K562 (cell line): ENCODE measurements around the gene ZNF544. TPM values are rescaled to one million over a fixed set of nuclear protein-coding genes. Genes with fewer than 3 reads are reported as not detected.

Source experiments
- ARID1B ChIP-seq: fragments of 450-650 bp; IDR thresholded peaks from 2 replicates; pipeline ENCODE4 v1.6.1; 2016; ENCODE audit warnings: antibody characterized with exemption, mild to moderate bottlenecking, inconsistent platforms
- BRD4 ChIP-seq: fragments of 200-600 bp; sonication (generic); IDR thresholded peaks from 2 replicates; pipeline ENCODE4 v1.6.1; 2017; ENCODE audit warnings: inconsistent platforms
- CC2D1A ChIP-seq: fragments of 450-650 bp; IDR thresholded peaks from 2 replicates; pipeline ENCODE4 v1.6.1; 2017; ENCODE audit warnings: mild to moderate bottlenecking
- CXXC5 ChIP-seq: fragments of 250-450 bp; sonication (Bioruptor Pico); IDR thresholded peaks from 2 replicates; pipeline ENCODE4 v1.8.0; 2022; ENCODE audit warnings: inconsistent platforms, mild to moderate bottlenecking, moderate library complexity
- FOXA1 ChIP-seq: fragments of 450-650 bp; IDR thresholded peaks from 2 replicates; pipeline ENCODE4 v1.6.1; 2016; ENCODE audit warnings: mild to moderate bottlenecking, borderline replicate concordance
- GABPA ChIP-seq: fragments of 200-800 bp; sonication (Bioruptor generic); conservative IDR thresholded peaks from 2 replicates; pipeline ENCODE4 v1.6.1; 2016; ENCODE audit warnings: low read depth, missing genetic modification characterization, missing compliant biosample characterization
- HDAC2 ChIP-seq: fragments of 450-650 bp; IDR thresholded peaks from 2 replicates; pipeline ENCODE4 v1.6.1; 2016; ENCODE audit warnings: mild to moderate bottlenecking
- JUND ChIP-seq, 2 experiments: IDR thresholded peaks; 2 replicates in 1 of 2; 3 replicates in 1 of 2; pipeline ENCODE4 v1.6.1; 2011; ENCODE audit warnings: borderline replicate concordance in 2 of 2, low read depth in 2 of 2, low read length in 2 of 2, improper control_type of control experiment in 1 of 2, missing biosample characterization in 1 of 2, missing genetic modification characterization in 1 of 2, missing genetic modification reagents in 1 of 2
- KAT8 ChIP-seq: fragments of 450-650 bp; IDR thresholded peaks from 2 replicates; pipeline ENCODE4 v1.6.1; 2016; ENCODE audit warnings: low read depth, mild to moderate bottlenecking
- MTA2 ChIP-seq: fragments of 450-650 bp; IDR thresholded peaks from 2 replicates; pipeline ENCODE4 v1.6.1; 2016; ENCODE audit warnings: low read depth
- NR2C1 ChIP-seq, 2 experiments: fragments of 450-650 bp; IDR thresholded peaks; 2 replicates each; pipeline ENCODE4 v1.6.1; 2017; ENCODE audit warnings: mild to moderate bottlenecking in 2 of 2, antibody characterized with exemption in 1 of 2, inconsistent platforms in 1 of 2, missing compliant biosample characterization in 1 of 2, missing genetic modification characterization in 1 of 2
- POLR2AphosphoS2 ChIP-seq: IDR thresholded peaks from 2 replicates; pipeline ENCODE4 v1.6.1; 2012; ENCODE audit warnings: low read length, improper control_type of control experiment
- PPARD ChIP-seq: fragments of 250-450 bp; sonication (Bioruptor Pico); IDR thresholded peaks from 2 replicates; pipeline ENCODE4 v1.8.0; 2022; ENCODE audit warnings: inconsistent platforms, mild to moderate bottlenecking, moderate library complexity
- SMARCE1 ChIP-seq: fragments of 450-650 bp; IDR thresholded peaks from 2 replicates; pipeline ENCODE4 v1.7.1; 2016; ENCODE audit warnings: mild to moderate bottlenecking
- TRIM24 ChIP-seq, 2 experiments: fragments of 450-650 bp; IDR thresholded peaks; 2 replicates each; pipeline ENCODE4 v1.6.1; 2016
- ZNF584 ChIP-seq: fragments of 200-800 bp; sonication (Bioruptor generic); IDR thresholded peaks from 2 replicates; pipeline ENCODE4 v1.6.1; 2016; ENCODE audit warnings: low read depth, mild to moderate bottlenecking, missing genetic modification characterization, missing compliant biosample characterization
- ZNF589 ChIP-seq: fragments of 200-800 bp; sonication (Bioruptor generic); IDR thresholded peaks from 2 replicates; pipeline ENCODE4 v1.6.1; 2016; ENCODE audit warnings: low read depth, missing genetic modification characterization, missing compliant biosample characterization
- ZNF75A ChIP-seq: fragments of 450-650 bp; formaldehyde crosslinking; IDR thresholded peaks from 2 replicates; pipeline ENCODE4 v1.4.0; 2020; ENCODE audit warnings: mild to moderate bottlenecking
- ZNF766 ChIP-seq: fragments of 200-800 bp; sonication (Bioruptor generic); conservative IDR thresholded peaks from 2 replicates; pipeline ENCODE4 v1.6.1; 2016; ENCODE audit warnings: missing genetic modification characterization, missing compliant biosample characterization
- polyA plus RNA-seq, 8 experiments: library from polyadenylated mRNA; depleted of rRNA in 4 of 8; stranded (reverse) in 5 of 8; unstranded in 3 of 8; fragments of >200 nt; fragmentation: Nextera tagmentation in 2 of 8; fragmentation: Illumina TruSeq in 1 of 8; extraction: Ambion mirVana in 2 of 8; extraction: Trizol in 1 of 8; gene quantifications; 2 replicates each; pipeline versions ENCODE4 v1.2.1 to v1.2.3, GENCODE V29; 2011 to 2014; ENCODE audit warnings: inconsistent platforms in 1 of 8, missing spikeins in 1 of 8
- total RNA-seq, 7 experiments: library from RNA; depleted of rRNA in 6 of 7; stranded (reverse); fragments of >200 nt in 6 of 7; fragmentation: Illumina TruSeq in 2 of 7; extraction: Trizol in 2 of 7; gene quantifications; 2 replicates each; pipeline versions ENCODE4 v1.2.1 to v1.2.3, GENCODE V29; 2011 to 2021; ENCODE audit warnings: low replicate concordance in 1 of 7
- TF ChIP-seq, protein P1 (sequence below): fragments of 250-450 bp; sonication (Bioruptor Pico); IDR thresholded peaks from 2 replicates; pipeline ENCODE4 v1.4.0; 2020
- TF ChIP-seq, protein P2 (sequence below): fragments of 450-650 bp; formaldehyde crosslinking; IDR thresholded peaks from 2 replicates; pipeline ENCODE4 v1.4.0; 2020; ENCODE audit warnings: mild to moderate bottlenecking

The ZNF544 gene
- total and polyA plus RNA-seq, 9 of the 15 experiments (the other 6 are each of a cell fraction or from before 2014, with no cell fraction given), result 23.6 to 59.0 (median 41.4) TPM

DNA sequence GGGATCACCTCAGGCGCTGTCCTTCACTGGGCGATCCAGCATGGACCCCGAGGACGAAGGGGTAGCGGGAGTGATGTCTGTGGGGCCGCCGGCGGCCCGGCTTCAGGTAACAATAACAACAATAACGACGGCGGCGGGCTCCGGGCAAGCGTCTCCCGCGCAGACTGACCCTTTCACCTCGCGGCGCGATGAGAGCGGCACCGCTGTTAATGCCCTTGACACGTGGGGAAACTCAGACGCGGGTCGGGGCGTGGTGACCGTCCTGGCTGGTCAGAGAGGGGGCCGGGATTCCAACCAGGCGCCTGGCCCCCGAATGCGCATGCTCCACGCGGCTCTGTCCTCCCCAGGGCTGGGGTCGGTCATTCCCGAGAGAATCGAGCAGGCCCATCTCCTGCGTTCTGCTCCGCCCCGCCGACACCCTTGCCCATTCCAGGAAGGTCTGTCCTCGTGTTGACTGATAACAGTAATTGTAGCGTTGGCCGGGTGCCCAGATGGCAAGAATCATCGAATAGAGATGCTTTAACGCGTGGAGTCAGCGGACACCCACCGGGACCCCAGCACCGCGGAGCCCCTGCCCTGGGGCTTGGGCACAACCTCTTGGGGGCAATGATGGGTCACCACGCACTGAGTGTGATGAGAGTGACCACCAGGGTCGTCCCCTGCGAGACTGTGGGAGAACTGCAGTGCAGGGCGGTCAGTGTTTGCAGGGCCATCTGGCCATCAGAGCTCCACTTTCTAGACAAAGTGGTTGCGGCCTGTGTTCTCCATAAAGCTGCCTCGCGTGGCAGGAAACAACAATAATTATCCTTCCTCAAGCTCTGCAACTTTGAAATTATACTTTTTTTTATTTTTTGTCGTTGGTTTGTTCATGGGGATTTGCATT is 50.6 kb downstream of the ZNF544 start (continued):
- TF ChIP-seq NR2C1 (IDR thresholded peaks at IDR 0.05), result no peak; the same call in 1 of the 2 replicates
- no peak for TF ChIP-seq NR2C1 (tag; IDR thresholded peaks at IDR 0.05)
- TF ChIP-seq ZNF766 (CRISPR knock-in tag), result peak; percentile 76; the same call in 1 of the 2 replicates
- TF ChIP-seq, protein P1, sequence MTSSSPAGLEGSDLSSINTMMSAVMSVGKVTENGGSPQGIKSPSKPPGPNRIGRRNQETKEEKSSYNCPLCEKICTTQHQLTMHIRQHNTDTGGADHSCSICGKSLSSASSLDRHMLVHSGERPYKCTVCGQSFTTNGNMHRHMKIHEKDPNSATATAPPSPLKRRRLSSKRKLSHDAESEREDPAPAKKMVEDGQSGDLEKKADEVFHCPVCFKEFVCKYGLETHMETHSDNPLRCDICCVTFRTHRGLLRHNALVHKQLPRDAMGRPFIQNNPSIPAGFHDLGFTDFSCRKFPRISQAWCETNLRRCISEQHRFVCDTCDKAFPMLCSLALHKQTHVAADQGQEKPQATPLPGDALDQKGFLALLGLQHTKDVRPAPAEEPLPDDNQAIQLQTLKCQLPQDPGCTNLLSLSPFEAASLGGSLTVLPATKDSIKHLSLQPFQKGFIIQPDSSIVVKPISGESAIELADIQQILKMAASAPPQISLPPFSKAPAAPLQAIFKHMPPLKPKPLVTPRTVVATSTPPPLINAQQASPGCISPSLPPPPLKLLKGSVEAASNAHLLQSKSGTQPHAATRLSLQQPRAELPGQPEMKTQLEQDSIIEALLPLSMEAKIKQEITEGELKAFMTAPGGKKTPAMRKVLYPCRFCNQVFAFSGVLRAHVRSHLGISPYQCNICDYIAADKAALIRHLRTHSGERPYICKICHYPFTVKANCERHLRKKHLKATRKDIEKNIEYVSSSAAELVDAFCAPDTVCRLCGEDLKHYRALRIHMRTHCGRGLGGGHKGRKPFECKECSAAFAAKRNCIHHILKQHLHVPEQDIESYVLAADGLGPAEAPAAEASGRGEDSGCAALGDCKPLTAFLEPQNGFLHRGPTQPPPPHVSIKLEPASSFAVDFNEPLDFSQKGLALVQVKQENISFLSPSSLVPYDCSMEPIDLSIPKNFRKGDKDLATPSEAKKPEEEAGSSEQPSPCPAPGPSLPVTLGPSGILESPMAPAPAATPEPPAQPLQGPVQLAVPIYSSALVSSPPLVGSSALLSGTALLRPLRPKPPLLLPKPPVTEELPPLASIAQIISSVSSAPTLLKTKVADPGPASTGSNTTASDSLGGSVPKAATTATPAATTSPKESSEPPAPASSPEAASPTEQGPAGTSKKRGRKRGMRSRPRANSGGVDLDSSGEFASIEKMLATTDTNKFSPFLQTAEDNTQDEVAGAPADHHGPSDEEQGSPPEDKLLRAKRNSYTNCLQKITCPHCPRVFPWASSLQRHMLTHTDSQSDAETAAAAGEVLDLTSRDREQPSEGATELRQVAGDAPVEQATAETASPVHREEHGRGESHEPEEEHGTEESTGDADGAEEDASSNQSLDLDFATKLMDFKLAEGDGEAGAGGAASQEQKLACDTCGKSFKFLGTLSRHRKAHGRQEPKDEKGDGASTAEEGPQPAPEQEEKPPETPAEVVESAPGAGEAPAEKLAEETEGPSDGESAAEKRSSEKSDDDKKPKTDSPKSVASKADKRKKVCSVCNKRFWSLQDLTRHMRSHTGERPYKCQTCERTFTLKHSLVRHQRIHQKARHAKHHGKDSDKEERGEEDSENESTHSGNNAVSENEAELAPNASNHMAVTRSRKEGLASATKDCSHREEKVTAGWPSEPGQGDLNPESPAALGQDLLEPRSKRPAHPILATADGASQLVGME (CRISPR knock-in tag), result no peak
- peak; percentile 67 for TF ChIP-seq CXXC5
- peak; percentile 48; the same call in 1 of the 2 replicates for TF ChIP-seq HDAC2
- TF ChIP-seq, protein P2, sequence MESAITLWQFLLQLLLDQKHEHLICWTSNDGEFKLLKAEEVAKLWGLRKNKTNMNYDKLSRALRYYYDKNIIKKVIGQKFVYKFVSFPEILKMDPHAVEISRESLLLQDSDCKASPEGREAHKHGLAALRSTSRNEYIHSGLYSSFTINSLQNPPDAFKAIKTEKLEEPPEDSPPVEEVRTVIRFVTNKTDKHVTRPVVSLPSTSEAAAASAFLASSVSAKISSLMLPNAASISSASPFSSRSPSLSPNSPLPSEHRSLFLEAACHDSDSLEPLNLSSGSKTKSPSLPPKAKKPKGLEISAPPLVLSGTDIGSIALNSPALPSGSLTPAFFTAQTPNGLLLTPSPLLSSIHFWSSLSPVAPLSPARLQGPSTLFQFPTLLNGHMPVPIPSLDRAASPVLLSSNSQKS, result no peak
- no peak for TF ChIP-seq FOXA1
- TF ChIP-seq ZNF584, result no peak
- TF ChIP-seq POLR2AphosphoS2, result no peak
- no peak for TF ChIP-seq PPARD (CRISPR knock-in tag)
- TF ChIP-seq BRD4, result no peak
- TF ChIP-seq JUND (IDR thresholded peaks at IDR 0.05; ENCODE audit: borderline replicate concordance, low read depth, low read length), result no peak
- TF ChIP-seq JUND (tag; IDR thresholded peaks at IDR 0.05; ENCODE audit: borderline replicate concordance, low read depth, low read length), result no peak
- no peak for TF ChIP-seq MTA2
- TF ChIP-seq KAT8, result no peak
- TF ChIP-seq GABPA, result peak; percentile 22; the same call in 1 of the 2 replicates
- no peak for TF ChIP-seq SMARCE1
- peak; percentile 67 for TF ChIP-seq ARID1B
- TF ChIP-seq TRIM24 (IDR thresholded peaks at IDR 0.05), result no peak
- TF ChIP-seq ZNF75A (CRISPR knock-in tag), result no peak
- no peak for TF ChIP-seq CC2D1A
- TF ChIP-seq ZNF589 (CRISPR knock-in tag), result no peak
